OCI-LY1 (cell line): Measurements from ENCODE around the gene RBM7.

Experiments
- H2AFZ ChIP-seq: fragments of 200-600 bp; sonication (generic), shearing (Covaris generic); 2 replicates; pipeline ENCODE4 v1.6.0; 2014; ENCODE audit warnings: antibody characterized with exemption, mild to moderate bottlenecking, low read length
- H3F3A ChIP-seq: fragments of 200-600 bp; sonication (generic), shearing (Covaris generic); 2 replicates; pipeline ENCODE4 v1.6.0; 2014; ENCODE audit warnings: mild to moderate bottlenecking, antibody characterized with exemption, low read length, moderate library complexity; ENCODE audit not compliant: insufficient read depth
- H3K27ac ChIP-seq: fragments of 200-600 bp; sonication (generic); 2 replicates; pipeline ENCODE4 v1.5.1; 2014; ENCODE audit warnings: low read length, mixed run types, mild to moderate bottlenecking, low read depth; ENCODE audit not compliant: poor library complexity, severe bottlenecking
- H3K27me3 ChIP-seq: fragments of 200-600 bp; sonication (generic); 2 replicates; pipeline ENCODE4 v1.6.0; 2014; ENCODE audit warnings: antibody characterized with exemption, mild to moderate bottlenecking, low read length, moderate library complexity; ENCODE audit not compliant: insufficient read depth
- H3K36me3 ChIP-seq: fragments of 200-600 bp; sonication (generic); 2 replicates; pipeline ENCODE4 v1.6.1; 2014; ENCODE audit warnings: mild to moderate bottlenecking, antibody characterized with exemption, low read length, moderate library complexity, mixed read lengths; ENCODE audit not compliant: insufficient read depth
- H3K4me1 ChIP-seq: fragments of 200-600 bp; sonication (generic); 2 replicates; pipeline ENCODE4 v1.5.1; 2014; ENCODE audit warnings: mild to moderate bottlenecking, low read length, moderate library complexity; ENCODE audit not compliant: insufficient read depth, severe bottlenecking
- H3K4me2 ChIP-seq: fragments of 200-600 bp; sonication (generic), shearing (Covaris generic); 2 replicates; pipeline ENCODE4 v1.6.1; 2014; ENCODE audit warnings: low read length
- H3K4me3 ChIP-seq: fragments of 200-600 bp; sonication (generic); 2 replicates; pipeline ENCODE4 v1.5.1; 2014; ENCODE audit warnings: low read length, low read depth, mild to moderate bottlenecking, mixed read lengths; ENCODE audit not compliant: poor library complexity, severe bottlenecking
- H3K79me2 ChIP-seq: fragments of 200-600 bp; shearing (Covaris generic); 2 replicates; pipeline ENCODE4 v1.6.1; 2016; ENCODE audit warnings: mixed run types, low read length, mixed read lengths; ENCODE audit not compliant: insufficient read depth
- H3K9ac ChIP-seq: fragments of 200-600 bp; sonication (generic), shearing (Covaris generic); 2 replicates; pipeline ENCODE4 v1.6.1; 2014; ENCODE audit warnings: mild to moderate bottlenecking, low read length, mixed read lengths
- H3K9me2 ChIP-seq: fragments of 200-600 bp; sonication (generic), shearing (Covaris generic); 2 replicates; pipeline ENCODE4 v1.6.1; 2014; ENCODE audit warnings: low read depth, mild to moderate bottlenecking, low read length, mixed read lengths
- H3K9me3 ChIP-seq: fragments of 200-600 bp; shearing (Covaris generic); 2 replicates; pipeline ENCODE4 v1.6.1; 2014; ENCODE audit warnings: low read length, mixed read lengths
- H4K20me1 ChIP-seq: fragments of 200-600 bp; sonication (generic), shearing (Covaris generic); 2 replicates; pipeline ENCODE4 v1.6.0; 2016; ENCODE audit warnings: mild to moderate bottlenecking, low read length; ENCODE audit not compliant: insufficient read depth
- CTCF ChIP-seq: fragments of 200-600 bp; sonication (generic), shearing (Covaris generic); IDR thresholded peaks from 2 replicates; pipeline ENCODE4 v1.5.1; 2017; ENCODE audit warnings: mild to moderate bottlenecking, antibody characterized with exemption, low read length, moderate library complexity, mixed read lengths
- EZH2 ChIP-seq: fragments of 200-600 bp; sonication (generic), shearing (Covaris generic); IDR thresholded peaks from 2 replicates; pipeline ENCODE4 v1.8.0; 2017; ENCODE audit warnings: borderline replicate concordance, mixed run types, mild to moderate bottlenecking, antibody characterized with exemption, low read length, moderate library complexity, mixed read lengths

The RBM7 gene

GRCh38 chr11:114379394-114380069, 20.9 kb upstream of the RBM7 start:
- Histone ChIP-seq H3K9ac (no peak overlapping the region), H3K36me3 (no peaks in the 10 kb centered on the region), H3K4me2 (no peak overlapping the region), H3K9me2 (no peaks in the 10 kb centered on the region), H3K27me3 (no peaks in the 10 kb centered on the region), H2AFZ (no peak overlapping the region), H3F3A (no peaks in the 10 kb centered on the region), H4K20me1 (no peaks in the 10 kb centered on the region), H3K27ac (no peak overlapping the region), H3K4me3 (no peak overlapping the region), H3K4me1 (no peaks in the 10 kb centered on the region), H3K9me3 (no peaks in the 10 kb centered on the region), H3K79me2 (no peaks in the 10 kb centered on the region)
- TF ChIP-seq CTCF: no peak
- no peak for TF ChIP-seq EZH2

GRCh38 chr11:114382509-114382908, 18.0 kb upstream of the RBM7 start:
- no peak overlapping the region for H2AFZ ChIP-seq
- H3K79me2 ChIP-seq: no peaks in the 10 kb centered on the region
- no peak overlapping the region for H3K4me3 ChIP-seq
- TF ChIP-seq EZH2 (no peak), CTCF (no peak)
- H3K9me3 ChIP-seq: no peaks in the 10 kb centered on the region
- H3K9me2 ChIP-seq: no peaks in the 10 kb centered on the region
- no peaks in the 10 kb centered on the region for H3K27me3 ChIP-seq
- no peaks in the 10 kb centered on the region for H3K36me3 ChIP-seq
- no peak overlapping the region for H3K9ac ChIP-seq
- no peaks in the 10 kb centered on the region for H4K20me1 ChIP-seq
- H3K4me1 ChIP-seq: no peaks in the 10 kb centered on the region
- H3F3A ChIP-seq: no peaks in the 10 kb centered on the region
- H3K4me2 ChIP-seq: no peak overlapping the region
- H3K27ac ChIP-seq: no peak overlapping the region

GRCh38 chr11:114384487-114384886, 16.0 kb upstream of the RBM7 start:
- Histone ChIP-seq H4K20me1 (no peaks in the 10 kb centered on the region), H3K27ac (no peak overlapping the region), H3K36me3 (no peaks in the 10 kb centered on the region), H2AFZ (no peak overlapping the region), H3K9me2 (no peaks in the 10 kb centered on the region), H3K4me3 (no peak overlapping the region), H3K9ac (no peak overlapping the region), H3K79me2 (no peaks in the 10 kb centered on the region), H3K27me3 (no peaks in the 10 kb centered on the region), H3K9me3 (no peaks in the 10 kb centered on the region), H3K4me1 (no peaks in the 10 kb centered on the region), H3F3A (no peaks in the 10 kb centered on the region), H3K4me2 (no peak overlapping the region)
- TF ChIP-seq CTCF (no peak), EZH2 (no peak)
